Kidney tubule cell (primary cell): ENCODE measurements around the gene SPTLC2.

Source experiments
- DNase-seq: peaks from one replicate; pipeline ENCODE4 v3.0.0-alpha.2; 2018; ENCODE audit warnings: low spot score

SPTLC2 gene

DNA sequence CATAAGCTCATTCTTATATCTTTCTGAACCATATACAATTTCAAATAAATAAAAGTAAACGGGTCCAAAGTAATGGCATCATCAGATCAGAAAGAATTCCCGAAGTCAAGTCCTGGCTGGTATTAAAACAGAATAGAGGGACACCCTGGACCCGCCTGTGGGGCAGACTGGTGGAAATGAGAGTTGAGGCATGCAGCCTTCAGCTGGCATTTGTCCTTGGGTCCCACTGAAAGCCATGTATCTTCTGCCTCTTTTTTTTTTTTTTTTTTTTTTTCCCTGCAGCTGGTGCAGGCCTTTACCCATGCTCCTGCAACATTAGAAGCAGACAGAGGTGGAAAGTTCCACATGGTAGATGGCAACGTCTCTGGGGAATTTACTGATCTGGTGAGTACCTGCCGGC lies 148.6 kb downstream of the SPTLC2 start:
- DNase-seq = no peak

DNA sequence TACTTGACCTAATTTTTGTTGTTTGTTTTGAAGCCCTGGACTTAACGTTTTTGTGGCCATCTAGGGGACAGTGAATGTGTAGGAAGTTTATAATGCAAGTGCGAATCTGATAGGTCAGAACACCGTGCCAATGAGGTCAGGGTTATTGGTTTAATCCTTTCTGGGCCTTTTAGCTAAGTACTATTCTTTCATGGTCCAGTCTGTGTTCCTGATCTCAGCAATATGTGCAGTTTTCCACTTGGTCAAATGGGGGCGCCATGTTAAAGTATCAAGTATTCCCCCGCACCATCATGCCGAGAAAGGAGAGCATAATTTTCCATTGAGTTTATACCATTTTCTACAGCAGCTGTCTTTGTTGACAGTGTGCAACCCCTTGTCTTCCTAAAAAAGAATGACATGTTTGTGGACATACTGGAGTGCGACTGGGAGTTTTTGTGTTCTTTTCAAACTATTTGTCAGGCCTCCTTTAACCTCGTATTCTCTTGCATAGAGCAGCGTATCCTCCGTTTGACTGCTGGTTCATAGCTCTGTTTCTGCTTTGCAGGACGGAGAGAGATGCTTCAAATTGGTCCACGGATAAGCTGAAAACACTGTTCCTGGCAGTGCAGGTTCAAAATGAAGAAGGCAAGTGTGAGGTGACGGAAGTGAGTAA lies 157.2 kb downstream of the SPTLC2 start:
- DNase-seq = peak; percentile 72

DNA sequence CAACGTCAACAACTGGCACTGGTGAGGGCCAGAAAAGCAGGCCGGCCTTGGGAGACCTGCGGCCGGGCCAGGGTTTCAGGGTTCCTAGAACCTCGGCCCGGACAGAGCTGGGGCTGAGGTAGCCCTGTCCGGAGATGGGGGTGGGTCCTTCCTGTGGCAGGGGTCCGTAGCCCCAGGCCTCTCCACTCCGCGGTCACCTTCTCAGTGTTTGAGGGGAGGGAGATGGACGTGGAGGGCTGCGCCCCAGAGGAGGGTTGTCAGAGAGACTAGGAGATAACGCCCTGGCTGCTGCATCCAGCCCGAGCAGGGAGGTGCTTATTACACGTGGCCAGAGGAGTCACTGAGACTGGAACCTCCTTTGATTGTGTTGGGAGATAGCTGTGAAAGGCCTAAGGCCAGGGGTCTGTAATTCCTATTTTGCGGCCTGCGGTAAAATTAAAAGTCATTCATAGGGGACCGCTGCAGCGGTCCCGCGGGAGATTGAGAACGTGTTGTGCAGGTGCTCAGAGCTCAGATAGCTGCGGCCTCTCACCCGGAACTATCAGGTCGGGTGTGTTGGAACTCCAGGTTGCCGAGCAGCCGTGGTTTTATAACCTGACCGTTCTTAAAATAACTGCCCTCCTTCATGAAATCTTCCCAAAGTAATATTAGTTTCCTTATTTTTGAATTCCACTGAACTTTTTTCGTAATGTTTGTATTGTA lies 158.0 kb downstream of the SPTLC2 start:
- peak; percentile 54 for DNase-seq

DNA sequence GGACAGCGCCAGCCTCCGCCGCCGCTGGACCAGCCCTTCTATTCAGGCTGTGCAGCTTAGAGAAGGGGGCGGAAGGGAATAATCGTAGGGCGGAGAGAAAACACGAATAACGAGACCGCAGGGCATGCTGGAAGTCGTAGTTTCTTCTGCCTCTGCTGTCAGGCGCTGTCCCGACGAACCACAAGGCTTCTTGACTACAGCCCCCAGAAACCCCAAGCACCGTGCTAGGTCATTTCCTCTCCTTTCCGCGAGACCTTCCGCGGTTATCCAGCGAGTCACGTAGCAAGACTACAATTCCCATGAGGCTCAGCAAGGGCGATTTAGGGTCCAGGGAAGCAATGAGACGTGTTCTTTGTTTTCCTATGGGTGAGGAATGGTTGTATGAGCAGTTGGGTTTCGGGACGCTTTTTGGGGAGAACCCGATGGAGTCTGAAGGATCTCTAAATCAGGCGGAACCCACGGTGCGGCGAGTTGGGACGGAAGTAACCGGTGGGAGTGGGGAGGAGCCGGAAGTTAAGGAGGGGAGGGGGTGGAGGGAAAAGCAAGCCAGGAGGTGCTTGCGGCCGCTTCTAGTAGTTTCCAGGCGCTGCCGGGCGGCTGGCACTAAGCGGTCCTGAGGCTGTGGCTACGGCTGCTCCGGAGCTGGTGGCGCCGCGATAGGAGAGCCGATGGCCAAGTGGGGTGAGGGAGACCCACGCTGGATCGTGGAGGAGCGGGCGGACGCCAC lies 158.8 kb downstream of the SPTLC2 start, which contains the start of the genes AHSA1 and VIPAS39:
TSS of gene AHSA1 (plus strand) at position 572 of the 727 bp plus-strand sequence. CDS start at position 669, 97 bp downstream.
TSS of gene VIPAS39 (minus strand) at position 80 of the 727 bp plus-strand sequence. CDS start 3,499 bp downstream, outside the sequence.
- DNase-seq = peak; percentile 99

DNA sequence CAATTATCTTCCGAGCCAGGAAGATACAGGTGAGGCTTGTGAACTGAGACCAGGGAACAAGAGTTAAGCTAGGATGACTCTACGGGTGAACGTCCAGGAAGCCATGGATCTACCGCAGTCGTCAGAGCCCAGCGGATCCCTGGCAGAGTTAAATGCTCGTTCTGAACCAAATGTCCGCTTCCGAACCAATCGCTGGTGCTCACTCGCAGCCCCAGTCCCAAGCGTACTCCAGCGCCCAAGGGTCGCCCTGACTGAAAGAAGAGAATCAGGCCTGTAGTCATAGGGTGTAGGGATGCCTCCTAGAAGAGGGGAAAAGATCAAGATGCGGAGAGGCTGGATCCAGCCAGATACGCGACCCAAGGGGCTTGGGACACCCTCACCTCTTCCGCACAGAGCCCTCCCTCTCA lies 159.3 kb downstream of the SPTLC2 start:
- no peak for DNase-seq
